WERI-Rb-1 (cell line): ENCODE measurements around the gene BACE2.

ENCODE experiments used
- DNase-seq: peaks from one replicate; pipeline ENCODE4 v3.0.0-alpha.2; 2020
- H3K27ac ChIP-seq: fragments of 250-450 bp; sonication (Bioruptor Pico); 2 replicates; pipeline ENCODE4 v1.5.1; 2020; ENCODE audit warnings: mild to moderate bottlenecking, moderate library complexity
- H3K27me3 ChIP-seq: fragments of 250-450 bp; sonication (Bioruptor Pico); 2 replicates; pipeline ENCODE4 v1.5.1; 2021; ENCODE audit warnings: mild to moderate bottlenecking, low read depth, moderate library complexity; ENCODE audit not compliant: insufficient read depth, severe bottlenecking
- H3K36me3 ChIP-seq: fragments of 250-450 bp; sonication (Bioruptor Pico); 2 replicates; pipeline ENCODE4 v1.5.1; 2020; ENCODE audit warnings: mild to moderate bottlenecking, moderate library complexity
- H3K4me3 ChIP-seq: 2 replicates; pipeline ENCODE4 v1.5.1; 2011; ENCODE audit warnings: low read depth, mild to moderate bottlenecking, control low read depth, low read length
- H3K9me3 ChIP-seq: fragments of 250-450 bp; sonication (Bioruptor Pico); 2 replicates; pipeline ENCODE4 v1.5.1; 2021; ENCODE audit warnings: mild to moderate bottlenecking, moderate library complexity; ENCODE audit not compliant: severe bottlenecking
- TF ChIP-seq, protein P1 (sequence below): IDR thresholded peaks from 2 replicates; pipeline ENCODE4 v1.5.1; 2011; ENCODE audit warnings: low read depth, mild to moderate bottlenecking, control low read depth, inconsistent platforms, low read length

The BACE2 gene

DNA sequence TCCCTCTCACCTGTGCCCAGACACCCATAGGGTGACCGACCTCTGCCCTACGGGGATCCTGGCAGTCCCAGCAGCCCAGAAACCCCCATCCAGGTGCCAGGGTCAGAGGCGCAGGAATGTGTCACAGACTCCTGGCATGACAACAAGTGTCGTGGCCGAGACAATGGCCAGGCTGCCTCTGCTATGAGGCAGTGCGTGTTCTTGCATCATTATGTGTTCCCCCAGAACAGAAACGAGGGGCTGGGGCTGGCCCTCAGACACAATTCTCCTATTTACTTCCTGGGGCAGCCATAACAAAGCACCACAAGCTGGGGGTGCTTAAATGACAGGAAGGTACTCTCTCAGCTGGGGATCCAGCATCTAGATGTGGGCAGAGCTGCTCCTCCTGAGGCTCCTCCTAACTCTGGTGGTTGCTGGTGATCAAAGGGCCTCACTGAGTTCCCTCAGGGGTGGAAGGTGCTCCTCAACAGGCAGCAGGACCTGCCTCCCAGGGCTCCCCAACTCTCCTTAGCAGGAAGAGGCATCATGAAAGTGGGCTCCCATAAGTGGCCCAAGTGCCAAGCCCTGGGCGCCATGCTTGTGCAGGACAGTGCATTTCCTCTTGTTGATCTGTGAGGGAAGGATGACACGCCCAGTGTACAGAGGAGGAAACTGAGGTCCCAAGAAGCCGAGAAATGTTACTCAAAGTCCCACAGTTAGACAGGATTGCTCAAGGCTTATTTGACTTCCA, 24.2 kb upstream of the BACE2 start:
- Histone ChIP-seq H3K27me3 (no peaks in the 10 kb centered on the region), H3K27ac (no peak overlapping the region), H3K4me3 (no peak overlapping the region), H3K36me3 (no peaks in the 10 kb centered on the region), H3K9me3 (no peaks in the 10 kb centered on the region)
- TF ChIP-seq, protein P1, sequence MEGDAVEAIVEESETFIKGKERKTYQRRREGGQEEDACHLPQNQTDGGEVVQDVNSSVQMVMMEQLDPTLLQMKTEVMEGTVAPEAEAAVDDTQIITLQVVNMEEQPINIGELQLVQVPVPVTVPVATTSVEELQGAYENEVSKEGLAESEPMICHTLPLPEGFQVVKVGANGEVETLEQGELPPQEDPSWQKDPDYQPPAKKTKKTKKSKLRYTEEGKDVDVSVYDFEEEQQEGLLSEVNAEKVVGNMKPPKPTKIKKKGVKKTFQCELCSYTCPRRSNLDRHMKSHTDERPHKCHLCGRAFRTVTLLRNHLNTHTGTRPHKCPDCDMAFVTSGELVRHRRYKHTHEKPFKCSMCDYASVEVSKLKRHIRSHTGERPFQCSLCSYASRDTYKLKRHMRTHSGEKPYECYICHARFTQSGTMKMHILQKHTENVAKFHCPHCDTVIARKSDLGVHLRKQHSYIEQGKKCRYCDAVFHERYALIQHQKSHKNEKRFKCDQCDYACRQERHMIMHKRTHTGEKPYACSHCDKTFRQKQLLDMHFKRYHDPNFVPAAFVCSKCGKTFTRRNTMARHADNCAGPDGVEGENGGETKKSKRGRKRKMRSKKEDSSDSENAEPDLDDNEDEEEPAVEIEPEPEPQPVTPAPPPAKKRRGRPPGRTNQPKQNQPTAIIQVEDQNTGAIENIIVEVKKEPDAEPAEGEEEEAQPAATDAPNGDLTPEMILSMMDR = no peak
- no peak for DNase-seq

DNA sequence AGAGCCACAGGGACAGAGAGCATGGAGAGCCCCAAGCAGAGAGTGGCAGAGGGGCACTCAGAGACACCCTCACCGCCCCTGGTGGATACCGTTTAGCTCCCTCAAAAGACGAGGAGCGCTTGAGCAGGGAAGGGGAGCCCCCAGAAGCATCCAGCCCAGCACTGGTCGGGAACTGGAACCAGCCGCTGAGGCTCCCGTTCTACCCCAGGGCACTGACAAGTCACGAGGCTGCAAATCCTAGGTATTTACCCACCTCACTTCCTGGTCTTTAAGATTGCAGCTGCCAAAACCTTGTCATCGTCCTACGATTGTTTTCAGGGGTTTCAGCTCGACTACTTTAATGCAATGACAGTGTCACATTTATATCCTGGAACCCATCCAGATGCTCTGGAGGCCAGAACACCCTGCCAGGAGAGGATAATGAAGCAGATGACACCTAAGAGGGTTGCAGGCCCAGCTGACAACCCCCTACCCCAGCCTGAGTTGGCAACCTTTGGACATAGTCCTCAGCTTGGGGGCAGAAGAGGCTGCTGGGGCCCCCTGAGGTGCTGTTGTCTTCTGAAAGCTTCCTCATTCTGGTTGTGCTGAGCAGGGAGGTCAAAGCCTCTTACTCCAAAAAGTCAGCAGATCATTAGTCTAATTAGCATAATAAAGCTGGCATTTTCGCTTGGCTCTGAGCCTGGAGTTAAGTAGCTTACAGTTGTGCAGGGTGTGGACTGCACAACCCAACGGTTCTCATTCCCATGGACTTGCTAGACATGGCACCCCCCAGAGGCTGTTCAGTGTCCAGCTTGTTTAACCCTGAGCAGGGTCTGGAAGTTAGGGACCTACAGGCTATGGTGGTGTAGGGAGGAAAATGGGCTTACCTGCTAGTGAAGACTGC, 20.6 kb upstream of the BACE2 start:
- TF ChIP-seq, protein P1 = peak; percentile 50
- DNase-seq = peak; percentile 66

DNA sequence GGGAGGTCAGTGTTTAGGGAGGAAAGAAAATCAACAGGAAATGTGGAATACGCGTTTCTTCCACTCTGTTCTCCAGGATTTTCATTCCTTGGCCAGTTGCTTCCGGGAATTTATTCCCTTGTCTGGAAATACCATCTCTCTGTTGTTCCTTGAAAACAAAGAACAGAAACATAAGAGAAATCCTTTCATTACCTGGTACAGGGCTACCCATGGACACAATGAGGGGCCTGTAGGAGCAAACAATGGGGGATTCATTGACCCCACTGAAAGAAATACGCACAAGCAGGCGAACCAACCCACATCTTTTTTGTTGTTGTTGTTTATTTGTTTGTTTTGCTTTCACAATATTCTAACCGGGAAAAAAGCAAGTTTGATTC, 20.0 kb upstream of the BACE2 start:
- Histone ChIP-seq H3K4me3 (no peak overlapping the region), H3K27ac (no peak overlapping the region), H3K27me3 (no peaks in the 10 kb centered on the region), H3K9me3 (no peaks in the 10 kb centered on the region), H3K36me3 (no peaks in the 10 kb centered on the region)
- DNase-seq = no peak
- TF ChIP-seq, protein P1 = no peak

More for the DNA sequence above, 20.6 kb upstream of the BACE2 start:
- Histone ChIP-seq H3K9me3 (no peaks in the 10 kb centered on the region), H3K4me3 (no peak overlapping the region), H3K27ac (no peak overlapping the region), H3K27me3 (no peaks in the 10 kb centered on the region), H3K36me3 (no peaks in the 10 kb centered on the region)

DNA sequence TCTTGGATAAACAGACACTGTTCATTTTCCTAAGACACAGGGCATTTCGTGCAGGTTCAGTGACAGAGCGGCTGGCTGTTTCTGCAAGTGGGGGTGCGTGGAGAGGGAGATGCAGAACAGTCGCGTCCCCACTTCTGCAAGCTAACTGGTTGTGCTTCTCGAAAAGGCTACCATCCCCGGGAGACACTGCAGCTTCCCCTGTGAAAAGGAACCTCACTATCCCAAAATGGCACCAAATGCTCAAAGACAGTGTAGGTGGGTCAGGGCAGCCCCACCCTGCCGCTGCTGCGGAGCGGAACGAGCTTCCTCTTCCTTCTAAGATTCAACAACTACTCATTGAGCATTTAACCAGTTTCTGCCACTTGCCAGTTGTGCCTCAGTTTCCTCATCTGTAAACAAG, 19.2 kb upstream of the BACE2 start:
- Histone ChIP-seq H3K4me3 (no peak overlapping the region), H3K36me3 (no peaks in the 10 kb centered on the region), H3K27ac (no peak overlapping the region), H3K9me3 (no peaks in the 10 kb centered on the region), H3K27me3 (no peaks in the 10 kb centered on the region)
- DNase-seq = no peak
- TF ChIP-seq, protein P1 = no peak

DNA sequence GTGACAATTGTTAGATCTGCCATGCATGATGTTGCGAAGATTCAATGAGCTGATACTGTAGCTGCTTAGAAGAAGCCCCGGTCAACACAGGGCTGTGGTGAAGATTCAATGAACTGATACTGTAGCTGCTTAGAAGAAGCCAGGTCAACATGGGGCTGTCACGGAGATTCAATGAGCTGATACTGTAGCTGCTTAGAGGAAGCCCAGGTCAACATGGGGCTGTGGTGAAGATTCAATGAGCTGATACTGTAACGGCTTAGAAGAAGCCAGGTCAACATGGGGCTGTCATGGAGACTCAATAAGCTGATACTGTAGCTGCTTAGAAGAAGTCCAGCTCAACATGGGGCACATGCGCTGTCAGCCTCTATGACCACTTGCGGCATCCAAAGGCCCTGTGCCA, 18.8 kb upstream of the BACE2 start:
- no peaks in the 10 kb centered on the region for H3K36me3 ChIP-seq

More for the DNA sequence above, 18.8 kb upstream of the BACE2 start:
- DNase-seq = no peak
- TF ChIP-seq, protein P1 = no peak
- Histone ChIP-seq H3K27me3 (no peaks in the 10 kb centered on the region), H3K27ac (no peak overlapping the region), H3K9me3 (no peaks in the 10 kb centered on the region), H3K4me3 (no peak overlapping the region)
